HT-29 (cell line): ENCODE data around the gene AMOTL2. TPM values are rescaled to one million over a fixed set of nuclear protein-coding genes. Genes with fewer than 3 reads are reported as not detected.

ENCODE experiments used
- DNase-seq: peaks from one replicate; pipeline ENCODE4 v3.0.0-alpha.2; 2015; ENCODE audit warnings: low spot score
- total RNA-seq: library from RNA; depleted of rRNA; stranded (reverse); fragments of >200 nt; shearing (Covaris generic); gene quantifications from 2 replicates; pipeline ENCODE4 v1.2.3, GENCODE V29; 2014

AMOTL2 gene
- total RNA-seq, 1 experiment from 2014 or later, result 119 TPM

- no peak for DNase-seq
These were observed 7.1 kb downstream of the AMOTL2 start for GRCh38 chr3:134366928-134367811.

GRCh38 chr3:134366221-134366927, 7.9 kb downstream of the AMOTL2 start:
- DNase-seq, result no peak

GRCh38 chr3:134365766-134366065, 8.5 kb downstream of the AMOTL2 start:
- DNase-seq, result no peak

GRCh38 chr3:134364936-134365765, 9.1 kb downstream of the AMOTL2 start:
- DNase-seq, result no peak

- DNase-seq, result peak; percentile 94
These were observed 9.9 kb downstream of the AMOTL2 start for GRCh38 chr3:134364061-134364935.

- DNase-seq, result no peak
These were observed 10.9 kb downstream of the AMOTL2 start for GRCh38 chr3:134363381-134363755.

- no peak for DNase-seq
These were observed 11.4 kb downstream of the AMOTL2 start for GRCh38 chr3:134362670-134363380.

- DNase-seq, result no peak
These were observed 12.0 kb downstream of the AMOTL2 start for GRCh38 chr3:134362221-134362620.

GRCh38 chr3:134361162-134361835, 12.9 kb downstream of the AMOTL2 start:
- DNase-seq, result no peak

GRCh38 chr3:134360046-134360445, 14.2 kb downstream of the AMOTL2 start:
- no peak for DNase-seq

GRCh38 chr3:134359121-134360010, 14.9 kb downstream of the AMOTL2 start:
- DNase-seq, result no peak

GRCh38 chr3:134357914-134358811, 16.1 kb downstream of the AMOTL2 start:
- DNase-seq, result peak; percentile 59

- DNase-seq, result no peak
These were observed 16.9 kb downstream of the AMOTL2 start for GRCh38 chr3:134357261-134357913.

- DNase-seq, result no peak
These were observed 17.7 kb downstream of the AMOTL2 start for GRCh38 chr3:134356411-134357040.

GRCh38 chr3:134355416-134355815, 18.8 kb downstream of the AMOTL2 start:
- DNase-seq, result no peak

- no peak for DNase-seq
These were observed 19.5 kb downstream of the AMOTL2 start for GRCh38 chr3:134354612-134355251.
